Measurements from ENCODE around the gene MDM4.

Gene MDM4

GRCh38 chr1:204471687-204472086, 44.5 kb upstream of the MDM4 start:
- no peak for DNase-seq (ENCODE audit: low read depth)
- TF ChIP-seq, protein P1, sequence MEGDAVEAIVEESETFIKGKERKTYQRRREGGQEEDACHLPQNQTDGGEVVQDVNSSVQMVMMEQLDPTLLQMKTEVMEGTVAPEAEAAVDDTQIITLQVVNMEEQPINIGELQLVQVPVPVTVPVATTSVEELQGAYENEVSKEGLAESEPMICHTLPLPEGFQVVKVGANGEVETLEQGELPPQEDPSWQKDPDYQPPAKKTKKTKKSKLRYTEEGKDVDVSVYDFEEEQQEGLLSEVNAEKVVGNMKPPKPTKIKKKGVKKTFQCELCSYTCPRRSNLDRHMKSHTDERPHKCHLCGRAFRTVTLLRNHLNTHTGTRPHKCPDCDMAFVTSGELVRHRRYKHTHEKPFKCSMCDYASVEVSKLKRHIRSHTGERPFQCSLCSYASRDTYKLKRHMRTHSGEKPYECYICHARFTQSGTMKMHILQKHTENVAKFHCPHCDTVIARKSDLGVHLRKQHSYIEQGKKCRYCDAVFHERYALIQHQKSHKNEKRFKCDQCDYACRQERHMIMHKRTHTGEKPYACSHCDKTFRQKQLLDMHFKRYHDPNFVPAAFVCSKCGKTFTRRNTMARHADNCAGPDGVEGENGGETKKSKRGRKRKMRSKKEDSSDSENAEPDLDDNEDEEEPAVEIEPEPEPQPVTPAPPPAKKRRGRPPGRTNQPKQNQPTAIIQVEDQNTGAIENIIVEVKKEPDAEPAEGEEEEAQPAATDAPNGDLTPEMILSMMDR (IDR thresholded peaks at IDR 0.05; ENCODE audit: control insufficient read depth, insufficient read depth, low read depth, low read length, missing control alignments), result no peak
- H3K4me3 ChIP-seq (ENCODE audit: control insufficient read depth, low read depth, low read length), result no peak overlapping the region

GRCh38 chr1:204472660-204473059, 43.5 kb upstream of the MDM4 start:
- DNase-seq (ENCODE audit: low read depth), result no peak
- TF ChIP-seq, protein P1 (IDR thresholded peaks at IDR 0.05; ENCODE audit: control insufficient read depth, insufficient read depth, low read depth, low read length, missing control alignments), result no peak

DNA sequence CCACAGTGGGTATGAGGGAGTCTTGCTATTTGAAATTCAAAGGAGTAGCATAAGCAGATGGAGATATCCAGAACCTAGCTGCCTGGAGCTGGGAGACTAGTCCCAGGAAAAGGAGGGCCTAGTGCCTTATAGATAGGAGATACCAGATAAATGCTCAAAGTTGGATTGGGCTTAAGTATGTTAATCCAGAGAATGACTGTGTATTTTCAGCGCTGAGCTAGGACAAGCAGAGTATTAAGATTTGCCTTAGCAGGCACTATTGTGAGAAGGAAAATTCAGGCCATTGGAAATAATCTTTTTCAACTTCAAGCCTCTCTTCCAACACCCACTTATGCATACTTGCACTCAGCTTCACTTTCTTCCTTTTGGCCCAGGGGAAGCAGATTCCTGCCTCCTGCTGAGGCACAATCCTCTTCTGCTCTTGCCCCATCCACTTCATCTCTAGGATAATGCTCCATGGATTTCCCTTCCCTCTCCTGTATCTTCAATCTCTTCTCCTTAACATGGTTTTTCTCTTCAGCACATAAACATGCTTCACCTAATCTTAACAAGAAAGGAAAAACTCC, 42.7 kb upstream of the MDM4 start:
- DNase-seq (ENCODE audit: low read depth), result no peak
- H3K4me3 ChIP-seq (ENCODE audit: control insufficient read depth, low read depth, low read length), result no peak overlapping the region
- TF ChIP-seq, protein P1 (IDR thresholded peaks at IDR 0.05; ENCODE audit: control insufficient read depth, insufficient read depth, low read depth, low read length, missing control alignments), result no peak

More at GRCh38 chr1:204472660-204473059, 43.5 kb upstream of the MDM4 start:
- no peak overlapping the region for H3K4me3 ChIP-seq (ENCODE audit: control insufficient read depth, low read depth, low read length)

DNA sequence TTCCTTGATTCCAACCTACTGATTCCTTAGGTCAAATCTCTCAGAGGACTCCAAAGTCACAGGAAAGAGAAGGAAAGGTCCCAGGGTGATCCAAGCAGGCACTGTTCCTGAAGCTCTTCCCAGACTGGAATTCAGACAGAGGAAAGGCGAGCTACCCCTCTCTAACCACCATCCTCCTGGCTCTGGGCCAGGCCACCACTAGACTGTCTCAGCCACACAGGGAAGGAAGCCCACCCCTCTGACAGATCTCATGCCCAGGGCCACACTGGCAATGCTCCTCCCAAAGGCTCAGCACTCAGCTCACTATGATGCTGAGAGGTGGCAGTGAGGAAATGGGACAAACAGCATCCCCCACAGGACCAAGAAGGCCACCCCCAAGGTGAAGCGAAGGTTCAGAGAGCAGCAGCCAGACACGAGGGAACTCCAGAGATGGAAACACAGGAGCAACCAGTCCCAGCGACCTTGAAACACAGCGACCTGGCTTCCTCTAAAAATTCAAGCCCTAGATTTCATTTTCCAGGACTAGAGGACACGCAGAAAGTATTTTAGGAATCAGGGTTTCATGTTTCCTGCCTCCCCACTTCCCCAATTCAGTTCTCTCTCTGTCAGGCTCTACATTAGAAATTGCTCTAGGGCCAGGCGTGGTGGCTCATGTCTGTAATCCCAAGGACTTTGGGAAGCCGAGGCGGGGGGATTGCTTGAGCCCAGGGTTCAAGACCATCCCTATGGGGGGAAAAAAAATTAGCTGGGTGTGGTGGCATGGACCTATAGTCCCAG, 40.4 kb upstream of the MDM4 start:
- DNase-seq (ENCODE audit: low read depth), result no peak
- no peak overlapping the region for H3K4me3 ChIP-seq (ENCODE audit: control insufficient read depth, low read depth, low read length)
- TF ChIP-seq, protein P1 (IDR thresholded peaks at IDR 0.05; ENCODE audit: control insufficient read depth, insufficient read depth, low read depth, low read length, missing control alignments), result no peak

- DNase-seq (ENCODE audit: low read depth), result no peak
- H3K4me3 ChIP-seq (ENCODE audit: control insufficient read depth, low read depth, low read length), result no peak overlapping the region
- TF ChIP-seq, protein P1 (IDR thresholded peaks at IDR 0.05; ENCODE audit: control insufficient read depth, insufficient read depth, low read depth, low read length, missing control alignments), result no peak
Observed at GRCh38 chr1:204476563-204476962, 39.6 kb upstream of the MDM4 start.

GRCh38 chr1:204477036-204477740, 39.0 kb upstream of the MDM4 start:
- no peak overlapping the region for H3K4me3 ChIP-seq (ENCODE audit: control insufficient read depth, low read depth, low read length)
- no peak for DNase-seq (ENCODE audit: low read depth)
- TF ChIP-seq, protein P1 (IDR thresholded peaks at IDR 0.05; ENCODE audit: control insufficient read depth, insufficient read depth, low read depth, low read length, missing control alignments), result no peak
